ENCODE measurements around the gene CTSG.

The CTSG gene

GRCh38 chr14:24576182-24576581 lies at the start of gene CTSG:
CTSG (minus strand) TSS chr14:24576250; CDS start chr14:24576223, 27 bp downstream.
- no peak for TF ChIP-seq CTCF (IDR thresholded peaks at IDR 0.05; ENCODE audit: low read depth, low read length)
- no peak for DNase-seq (ENCODE audit: low read depth, low spot score)
- in situ Hi-C loops (cut with HindIII; ENCODE audit: low sequenced_read_pairs) = no loop called here
- H3K4me3 ChIP-seq (ENCODE audit: low read depth, low read length) = no peak within 1 kb of the TSS

- no peak overlapping the region for H3K4me3 ChIP-seq (ENCODE audit: low read depth, low read length)
- DNase-seq (ENCODE audit: low read depth, low spot score) = no peak
- in situ Hi-C loops (cut with HindIII; ENCODE audit: low sequenced_read_pairs) = no loop called here
- TF ChIP-seq CTCF (IDR thresholded peaks at IDR 0.05; ENCODE audit: low read depth, low read length) = no peak
Observed at GRCh38 chr14:24613747-24614146, 37.7 kb upstream of the CTSG start.

GRCh38 chr14:24613241-24613640 lies 37.2 kb upstream of the CTSG start:
- no peak for DNase-seq (ENCODE audit: low read depth, low spot score)
- no peak overlapping the region for H3K4me3 ChIP-seq (ENCODE audit: low read depth, low read length)
- in situ Hi-C loops (cut with HindIII; ENCODE audit: low sequenced_read_pairs) = no loop called here
- TF ChIP-seq CTCF (IDR thresholded peaks at IDR 0.05; ENCODE audit: low read depth, low read length) = no peak

GRCh38 chr14:24612196-24612595 lies 36.1 kb upstream of the CTSG start:
- no peak overlapping the region for H3K4me3 ChIP-seq (ENCODE audit: low read depth, low read length)
- no peak for DNase-seq (ENCODE audit: low read depth, low spot score)
- in situ Hi-C loops (cut with HindIII; ENCODE audit: low sequenced_read_pairs) = no loop called here
- TF ChIP-seq CTCF (IDR thresholded peaks at IDR 0.05; ENCODE audit: low read depth, low read length) = no peak

- in situ Hi-C loops (cut with HindIII; ENCODE audit: low sequenced_read_pairs) = no loop called here
- no peak for TF ChIP-seq CTCF (IDR thresholded peaks at IDR 0.05; ENCODE audit: low read depth, low read length)
- H3K4me3 ChIP-seq (ENCODE audit: low read depth, low read length) = no peak within 1 kb of the TSS
- no peak for DNase-seq (ENCODE audit: low read depth, low spot score)
Observed at GRCh38 chr14:24609655-24610344, 33.8 kb upstream of the CTSG start, which contains the start of gene GZMH. GZMH (minus strand) TSS chr14:24609685; CDS start chr14:24609613, 72 bp downstream.

- in situ Hi-C loops (cut with HindIII; ENCODE audit: low sequenced_read_pairs) = no loop called here
- no peak overlapping the region for H3K4me3 ChIP-seq (ENCODE audit: low read depth, low read length)
- no peak for DNase-seq (ENCODE audit: low read depth, low spot score)
- TF ChIP-seq CTCF (IDR thresholded peaks at IDR 0.05; ENCODE audit: low read depth, low read length) = no peak
Observed at GRCh38 chr14:24607635-24608514, 31.8 kb upstream of the CTSG start.
